Smooth muscle cell (in vitro differentiated cells): ENCODE data around the gene LDLRAD3. TPM values are rescaled to one million over a fixed set of nuclear protein-coding genes. Genes with fewer than 3 reads are reported as not detected.
"Not testable (repeated sequence)": the region's sequence is repeated elsewhere in the genome, so short reads cannot be mapped to it uniquely, and the experiment has no call there.

Source experiments
- DNase-seq: peaks from one replicate; lab custom pipeline; 2025; ENCODE audit not compliant: unreplicated experiment; lab: John Stamatoyannopoulos, UW
- H2AFZ ChIP-seq: fragments of 200-600 bp; sonication (generic); 2 replicates; pipeline ENCODE4 v1.6.0; 2016; ENCODE audit warnings: antibody characterized with exemption, low read depth, mild to moderate bottlenecking
- H3F3A ChIP-seq: fragments of 200-600 bp; sonication (generic); 2 replicates; pipeline ENCODE4 v1.6.0; 2017; ENCODE audit warnings: antibody characterized with exemption, low read depth
- H3K27ac ChIP-seq: fragments of 200-600 bp; sonication (generic); 2 replicates; pipeline ENCODE4 v1.5.1; 2016; ENCODE audit warnings: low read depth, mild to moderate bottlenecking
- H3K27me3 ChIP-seq: fragments of 200-600 bp; sonication (generic); 2 replicates; pipeline ENCODE4 v1.6.1; 2016; ENCODE audit warnings: low read depth, mild to moderate bottlenecking
- H3K36me3 ChIP-seq: fragments of 200-600 bp; sonication (generic); 2 replicates; pipeline ENCODE4 v1.5.1; 2016; ENCODE audit warnings: low read depth
- H3K4me1 ChIP-seq: fragments of 200-600 bp; sonication (generic); 2 replicates; pipeline ENCODE4 v1.5.1; 2016; ENCODE audit warnings: low read depth
- H3K4me2 ChIP-seq: fragments of 200-600 bp; sonication (generic); 2 replicates; pipeline ENCODE4 v1.6.0; 2016; ENCODE audit warnings: mild to moderate bottlenecking
- H3K4me3 ChIP-seq: fragments of 200-600 bp; sonication (generic); 2 replicates; pipeline ENCODE4 v1.5.1; 2016; ENCODE audit warnings: mild to moderate bottlenecking
- H3K79me2 ChIP-seq: fragments of 200-600 bp; sonication (generic); 2 replicates; pipeline ENCODE4 v1.6.0; 2016; ENCODE audit warnings: low read depth, mild to moderate bottlenecking
- H3K9ac ChIP-seq: fragments of 200-600 bp; sonication (generic); 2 replicates; pipeline ENCODE4 v1.6.0; 2016; ENCODE audit warnings: low read depth
- H3K9me3 ChIP-seq: fragments of 200-600 bp; sonication (generic); replicated peaks from 2 replicates; pipeline ENCODE4 v1.5.1; 2016; ENCODE audit warnings: low read depth
- H4K20me1 ChIP-seq: fragments of 200-600 bp; sonication (generic); 2 replicates; pipeline ENCODE4 v1.6.0; 2016; ENCODE audit warnings: low read depth
- WGBS: methylation state at CpG from one replicate; pipeline ENCODE4 v1.1.7; 2016; ENCODE audit warnings: low lambda C conversion rate; 5-methylcytosine and 5-hydroxymethylcytosine counted together
- polyA plus RNA-seq: library from polyadenylated mRNA; unstranded; fragments of >200 nt; fragmentation: Nextera tagmentation; extraction: Ambion mirVana; gene quantifications from 2 replicates; pipeline ENCODE4 v1.2.1, GENCODE V29; 2016
- total RNA-seq: library from RNA; depleted of rRNA; stranded (reverse); fragments of >200 nt; gene quantifications from 2 replicates; pipeline ENCODE4 v1.2.3, GENCODE V29; 2014
- TF ChIP-seq, protein P1 (sequence below): fragments of 200-600 bp; sonication (generic); IDR thresholded peaks from 2 replicates; pipeline ENCODE4 v1.5.1; 2017; ENCODE audit warnings: borderline replicate concordance, mild to moderate bottlenecking, antibody characterized with exemption; ENCODE audit not compliant: insufficient read depth, poor library complexity, severe bottlenecking

LDLRAD3 gene
- total and polyA plus RNA-seq, 2 experiments from 2014 or later = 6.1 to 10.0 TPM

DNA sequence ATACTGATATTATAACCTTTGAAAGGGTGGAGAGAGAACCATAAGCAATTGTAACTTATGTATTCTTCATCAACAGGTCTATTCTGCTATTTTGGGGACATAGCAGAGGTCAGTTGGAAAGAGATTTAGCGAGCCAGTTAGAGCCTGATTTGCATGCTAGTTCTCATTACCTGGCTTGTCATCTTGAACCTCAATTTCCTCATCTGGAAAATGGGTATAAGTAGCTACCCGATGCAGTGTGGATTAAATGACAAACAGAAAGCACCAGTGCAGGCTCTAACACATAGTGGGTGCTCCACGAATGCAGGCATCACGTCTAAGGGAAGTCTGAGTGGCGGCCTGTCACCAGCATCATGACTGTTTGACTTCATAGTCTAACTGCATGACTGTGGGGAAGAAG lies 67.7 kb downstream of the LDLRAD3 start:
- TF ChIP-seq, protein P1, sequence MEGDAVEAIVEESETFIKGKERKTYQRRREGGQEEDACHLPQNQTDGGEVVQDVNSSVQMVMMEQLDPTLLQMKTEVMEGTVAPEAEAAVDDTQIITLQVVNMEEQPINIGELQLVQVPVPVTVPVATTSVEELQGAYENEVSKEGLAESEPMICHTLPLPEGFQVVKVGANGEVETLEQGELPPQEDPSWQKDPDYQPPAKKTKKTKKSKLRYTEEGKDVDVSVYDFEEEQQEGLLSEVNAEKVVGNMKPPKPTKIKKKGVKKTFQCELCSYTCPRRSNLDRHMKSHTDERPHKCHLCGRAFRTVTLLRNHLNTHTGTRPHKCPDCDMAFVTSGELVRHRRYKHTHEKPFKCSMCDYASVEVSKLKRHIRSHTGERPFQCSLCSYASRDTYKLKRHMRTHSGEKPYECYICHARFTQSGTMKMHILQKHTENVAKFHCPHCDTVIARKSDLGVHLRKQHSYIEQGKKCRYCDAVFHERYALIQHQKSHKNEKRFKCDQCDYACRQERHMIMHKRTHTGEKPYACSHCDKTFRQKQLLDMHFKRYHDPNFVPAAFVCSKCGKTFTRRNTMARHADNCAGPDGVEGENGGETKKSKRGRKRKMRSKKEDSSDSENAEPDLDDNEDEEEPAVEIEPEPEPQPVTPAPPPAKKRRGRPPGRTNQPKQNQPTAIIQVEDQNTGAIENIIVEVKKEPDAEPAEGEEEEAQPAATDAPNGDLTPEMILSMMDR = no peak
- no peak for DNase-seq
- peaks cover 21% of the 10 kb centered on the region for H3K4me1 ChIP-seq
- H3K27me3 ChIP-seq = no peaks in the 10 kb centered on the region
- no peak overlapping the region for H3K9ac ChIP-seq
- H3F3A ChIP-seq = peaks cover 3% of the 10 kb centered on the region
- no peak overlapping the region for H2AFZ ChIP-seq
- no peak overlapping the region for H3K27ac ChIP-seq
- H4K20me1 ChIP-seq = peaks cover 41% of the 10 kb centered on the region
- H3K4me3 ChIP-seq = no peak overlapping the region
- H3K79me2 ChIP-seq = peaks cover 8% of the 10 kb centered on the region
- no peaks in the 10 kb centered on the region for H3K36me3 ChIP-seq
- H3K4me2 ChIP-seq = no peak overlapping the region
- H3K9me3 ChIP-seq = no peaks in the 10 kb centered on the region
- 96% methylated on average over 5 of the region's 5 CpGs for WGBS

DNA sequence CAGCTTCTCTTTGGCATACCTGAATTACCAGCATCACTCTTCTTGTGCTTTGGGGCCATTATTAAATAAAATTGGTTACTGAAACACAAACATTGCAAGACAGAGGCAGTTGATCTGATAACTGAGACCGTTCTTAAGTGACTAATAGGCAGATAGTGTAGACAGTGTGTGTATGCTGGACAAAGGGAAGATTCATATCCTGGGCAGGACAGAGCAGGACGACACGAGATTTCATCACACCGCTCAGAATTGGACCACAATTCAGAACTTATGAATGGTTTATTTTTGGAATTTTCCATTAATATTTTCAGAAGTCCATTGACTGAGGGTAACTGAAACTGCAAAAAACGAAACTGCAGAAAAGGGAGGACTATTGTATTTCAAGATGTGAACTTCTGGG lies 68.6 kb downstream of the LDLRAD3 start:
- no peaks in the 10 kb centered on the region for H3K27me3 ChIP-seq
- DNase-seq = no peak
- peaks cover 33% of the 10 kb centered on the region for H4K20me1 ChIP-seq
- 66% methylated on average over 5 of the region's 5 CpGs for WGBS
- no peak overlapping the region for H3K4me3 ChIP-seq
- TF ChIP-seq, protein P1 = no peak
- H3F3A ChIP-seq = no peaks in the 10 kb centered on the region
- no peak overlapping the region for H3K27ac ChIP-seq
- no peaks in the 10 kb centered on the region for H3K9me3 ChIP-seq
- no peak overlapping the region for H2AFZ ChIP-seq
- H3K9ac ChIP-seq = no peak overlapping the region
- peaks cover 19% of the 10 kb centered on the region for H3K4me1 ChIP-seq
- H3K36me3 ChIP-seq = no peaks in the 10 kb centered on the region
- no peak overlapping the region for H3K4me2 ChIP-seq
- peaks cover 8% of the 10 kb centered on the region for H3K79me2 ChIP-seq

DNA sequence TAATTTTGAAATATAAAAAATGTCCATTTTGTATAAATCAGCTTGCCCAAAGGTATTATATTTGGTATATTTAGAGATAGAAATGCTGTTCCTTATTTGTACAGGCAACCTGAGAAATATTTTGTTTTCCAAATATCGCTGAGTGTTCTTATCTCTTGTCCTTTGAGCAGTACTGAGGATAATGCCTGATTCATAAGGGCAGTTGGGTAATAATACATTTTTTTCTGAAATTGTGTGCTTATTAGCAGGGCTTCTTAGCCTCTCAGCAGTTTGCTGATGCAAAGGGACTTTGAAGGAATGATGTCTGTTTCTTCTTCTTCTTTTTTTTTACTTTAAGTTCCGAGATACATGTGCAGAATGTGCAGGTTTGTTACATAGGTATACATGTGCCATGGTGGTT lies 69.1 kb downstream of the LDLRAD3 start:
- TF ChIP-seq, protein P1 = no peak
- no peaks in the 10 kb centered on the region for H3K36me3 ChIP-seq
- no peak overlapping the region for H3K4me3 ChIP-seq
- peaks cover 8% of the 10 kb centered on the region for H3K79me2 ChIP-seq
- H3K4me2 ChIP-seq = no peak overlapping the region
- H2AFZ ChIP-seq = no peak overlapping the region
- DNase-seq = no peak
- H3K4me1 ChIP-seq = peaks cover 14% of the 10 kb centered on the region
- peaks cover 3% of the 10 kb centered on the region for H3K27me3 ChIP-seq
- H3F3A ChIP-seq = no peaks in the 10 kb centered on the region
- 88% methylated on average over 2 of the region's 2 CpGs for WGBS
- H3K27ac ChIP-seq = no peak overlapping the region
- peaks cover 27% of the 10 kb centered on the region for H4K20me1 ChIP-seq
- no peaks in the 10 kb centered on the region for H3K9me3 ChIP-seq
- H3K9ac ChIP-seq = no peak overlapping the region

DNA sequence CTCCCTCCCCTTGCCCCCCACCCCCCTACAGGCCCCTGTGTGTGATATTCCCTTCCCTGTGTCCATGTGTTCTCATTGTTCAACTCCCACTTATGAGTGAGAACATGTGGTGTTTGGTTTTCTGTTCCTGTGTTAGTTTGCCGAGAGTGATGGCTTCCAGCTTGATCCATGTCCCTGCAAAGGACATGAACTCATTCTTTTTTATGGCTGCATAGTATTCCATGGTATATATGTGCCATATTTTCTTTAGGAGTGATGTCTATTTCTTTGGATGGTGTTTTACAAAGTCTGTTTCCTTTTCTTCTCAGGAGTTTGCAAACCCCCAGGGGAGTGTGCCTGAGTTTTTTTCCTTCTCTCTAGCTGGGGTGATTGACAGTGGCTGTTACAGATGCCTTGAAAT lies 69.6 kb downstream of the LDLRAD3 start:
- Histone ChIP-seq H3K4me1 (peaks cover 12% of the 10 kb centered on the region), H4K20me1 (peaks cover 24% of the 10 kb centered on the region)
- WGBS = 79% methylated on average over 1 of the region's 1 CpG
- H3K9ac ChIP-seq, H2AFZ ChIP-seq, H3F3A ChIP-seq, H3K4me2 ChIP-seq, DNase-seq, H3K9me3 ChIP-seq, H3K4me3 ChIP-seq, H3K27me3 ChIP-seq, H3K36me3 ChIP-seq, H3K27ac ChIP-seq, H3K79me2 ChIP-seq: not testable (repeated sequence)
